ENCODE measurements around the gene SPECC1L. TPM values are rescaled to one million over a fixed set of nuclear protein-coding genes. Genes with fewer than 3 reads are reported as not detected.

The SPECC1L gene
- total and polyA plus RNA-seq, 10 of the 15 experiments (the other 5 are each of a cell fraction or from before 2014, with no cell fraction given): 1.9 to 40.6 (median 19.1) TPM

DNA sequence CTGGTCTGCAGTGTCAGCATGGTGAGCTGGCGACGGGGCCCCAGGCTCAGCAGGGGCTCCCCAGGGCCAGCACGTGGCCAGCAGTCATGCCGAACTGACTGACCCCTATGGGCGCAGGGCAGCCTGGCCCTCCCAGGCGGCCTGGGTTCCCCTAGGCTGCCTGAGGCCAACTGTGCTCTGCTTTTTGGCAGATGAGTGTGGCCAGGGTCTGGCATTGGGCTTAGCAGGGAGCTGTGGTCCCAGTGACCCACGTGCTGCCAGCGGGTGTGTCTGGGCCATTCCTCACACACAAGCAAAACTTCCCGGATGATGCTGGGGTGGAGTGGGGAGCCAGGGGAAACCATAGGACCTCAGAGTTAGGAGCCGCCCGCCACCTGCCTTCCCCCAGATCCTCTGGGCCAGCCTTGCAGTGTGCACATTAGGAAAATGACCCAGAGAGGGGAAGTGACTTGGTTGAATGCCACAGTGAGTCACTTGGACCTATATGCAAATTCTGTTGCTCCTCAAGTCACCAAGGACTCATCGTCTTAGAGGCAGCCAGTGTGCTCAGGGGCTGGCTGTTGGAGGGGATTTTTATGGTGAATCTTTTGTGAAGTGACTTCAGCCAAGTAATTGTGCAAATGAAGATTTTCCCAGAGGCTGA, 163.3 kb downstream of the SPECC1L start (continued):
- TF ChIP-seq BCLAF1 (IDR thresholded peaks at IDR 0.05): no peak
- no peak for TF ChIP-seq SREBF2 (IDR thresholded peaks at IDR 0.05; ENCODE audit: low read length)
- no peak for TF ChIP-seq MYB (IDR thresholded peaks at IDR 0.05; ENCODE audit: borderline replicate concordance, low read depth, low read length)
- no peak for TF ChIP-seq MYC (IDR thresholded peaks at IDR 0.05; ENCODE audit: insufficient read depth, insufficient read length, insufficient replicate concordance, low read length, severe bottlenecking)
- no peak for TF ChIP-seq SREBF1 (IDR thresholded peaks at IDR 0.05; ENCODE audit: low read length)
- no peak; the same call in 1 of the 2 replicates for TF ChIP-seq TBL1XR1 (IDR thresholded peaks at IDR 0.05; ENCODE audit: low read depth, low read length)
- TF ChIP-seq ZBTB11 (CRISPR knock-in tag; IDR thresholded peaks at IDR 0.05): no peak
- TF ChIP-seq MEF2A (IDR thresholded peaks at IDR 0.05; ENCODE audit: insufficient read depth, low read depth, low read length): no peak
- TF ChIP-seq RBBP5 (conservative IDR thresholded peaks at IDR 0.05): no peak
- 0 out of 2 replicates have a peak, but pooled peaks have one; percentile 57 for TF ChIP-seq TCF12 (IDR thresholded peaks at IDR 0.05; ENCODE audit: low read depth, low read length)
- TF ChIP-seq STAT1 (conservative IDR thresholded peaks at IDR 0.05): no peak
- TF ChIP-seq CTCF (IDR thresholded peaks at IDR 0.05 in 2 of 3, conservative IDR thresholded peaks at IDR 0.05 in 1 of 3; ENCODE audit: control insufficient read depth in 2 of 3, extremely low read depth in 1 of 3, insufficient read depth in 1 of 3, low read depth in 3 of 3, low read length in 3 of 3): no peak
- TF ChIP-seq KAT2A (conservative IDR thresholded peaks at IDR 0.05; ENCODE audit: control insufficient read depth, low read depth, low read length): no peak
- peak; percentile 94 for TF ChIP-seq SPI1 (IDR thresholded peaks at IDR 0.05; ENCODE audit: borderline replicate concordance, insufficient read depth, low read depth, low read length)
- TF ChIP-seq KDM1A (IDR thresholded peaks at IDR 0.05; ENCODE audit: borderline replicate concordance): no peak
- peak in 1 of 2 experiments; percentile 57; a peak in 1 of 4 replicates for TF ChIP-seq BHLHE40 (IDR thresholded peaks at IDR 0.05; ENCODE audit: borderline replicate concordance in 1 of 2, low read depth in 2 of 2, low read length in 1 of 2)
- no peak for TF ChIP-seq SIN3A (IDR thresholded peaks at IDR 0.05; ENCODE audit: low read depth, low read length)
- peak; percentile 72; the same call in 1 of the 2 replicates for TF ChIP-seq EED (IDR thresholded peaks at IDR 0.05; ENCODE audit: low read depth)
